Prostate gland (tissue), 2 donors: ENCODE data around the gene ACTR1B.
"Not testable (repeated sequence)": the region's sequence is repeated elsewhere in the genome, so short reads cannot be mapped to it uniquely, and the experiment has no call there.

Source experiments
- CTCF ChIP-seq, 4 experiments: fragments of 200-600 bp in 2 of 4; fragments of 450-650 bp in 2 of 4; sonication (generic) in 2 of 4; IDR thresholded peaks; 1 replicate in 3 of 4; 2 replicates in 1 of 4; pipeline ENCODE4 v1.5.1; 2016 to 2019; ENCODE audit warnings: antibody characterized with exemption in 4 of 4, mild to moderate bottlenecking in 2 of 4, moderate library complexity in 2 of 4
- POLR2AphosphoS5 ChIP-seq: sonication (generic); formaldehyde crosslinking; IDR thresholded peaks from one replicate; pipeline ENCODE4 v1.6.1; 2017; ENCODE audit warnings: antibody characterized with exemption

- not testable (repeated sequence) for TF ChIP-seq CTCF (IDR thresholded peaks at IDR 0.05); POLR2AphosphoS5
These were observed 37.8 kb downstream of the ACTR1B start for GRCh38 chr2:97626049-97626430.
